Fibroblast of mammary gland (primary cell): ENCODE results near the gene TMEM184A.
"Not testable (repeated sequence)": the region's sequence is repeated elsewhere in the genome, so short reads cannot be mapped to it uniquely, and the experiment has no call there.

Experiments used
- DNase-seq: peaks from one replicate; pipeline ENCODE4 v3.0.0-alpha.2; 2010; ENCODE audit warnings: low read depth
- H3K4me3 ChIP-seq: 2 replicates; pipeline ENCODE4 v1.5.1; 2011; ENCODE audit warnings: low read depth, mild to moderate bottlenecking, low read length, moderate library complexity; ENCODE audit not compliant: control insufficient read depth
- TF ChIP-seq, protein P1 (sequence below): conservative IDR thresholded peaks from 2 replicates; pipeline ENCODE4 v1.5.1; 2011; ENCODE audit warnings: low read depth, low read length, inconsistent platforms; ENCODE audit not compliant: control insufficient read depth, insufficient read depth

The TMEM184A gene

DNA sequence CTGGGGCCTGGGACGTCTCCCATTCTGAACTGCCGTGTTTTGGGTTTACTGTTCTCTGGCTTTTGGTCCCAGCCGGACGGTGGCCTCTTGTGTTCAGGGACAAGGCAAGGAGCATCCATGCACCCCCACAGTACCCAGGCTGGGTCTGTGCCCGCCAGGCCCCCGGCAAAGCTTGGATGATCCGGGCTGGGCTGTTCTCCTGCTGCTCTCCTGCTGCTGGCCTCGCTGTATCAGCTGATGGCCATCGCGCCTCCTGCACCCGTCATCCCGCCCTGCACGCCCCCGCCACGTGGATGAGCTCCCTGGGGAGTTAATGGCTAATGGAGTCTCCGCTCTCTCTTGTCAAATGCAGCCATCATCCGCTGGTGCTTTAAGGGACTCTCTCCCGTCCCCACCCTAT lies 28.7 kb upstream of the TMEM184A start:
- DNase-seq: no peak
- TF ChIP-seq, protein P1, sequence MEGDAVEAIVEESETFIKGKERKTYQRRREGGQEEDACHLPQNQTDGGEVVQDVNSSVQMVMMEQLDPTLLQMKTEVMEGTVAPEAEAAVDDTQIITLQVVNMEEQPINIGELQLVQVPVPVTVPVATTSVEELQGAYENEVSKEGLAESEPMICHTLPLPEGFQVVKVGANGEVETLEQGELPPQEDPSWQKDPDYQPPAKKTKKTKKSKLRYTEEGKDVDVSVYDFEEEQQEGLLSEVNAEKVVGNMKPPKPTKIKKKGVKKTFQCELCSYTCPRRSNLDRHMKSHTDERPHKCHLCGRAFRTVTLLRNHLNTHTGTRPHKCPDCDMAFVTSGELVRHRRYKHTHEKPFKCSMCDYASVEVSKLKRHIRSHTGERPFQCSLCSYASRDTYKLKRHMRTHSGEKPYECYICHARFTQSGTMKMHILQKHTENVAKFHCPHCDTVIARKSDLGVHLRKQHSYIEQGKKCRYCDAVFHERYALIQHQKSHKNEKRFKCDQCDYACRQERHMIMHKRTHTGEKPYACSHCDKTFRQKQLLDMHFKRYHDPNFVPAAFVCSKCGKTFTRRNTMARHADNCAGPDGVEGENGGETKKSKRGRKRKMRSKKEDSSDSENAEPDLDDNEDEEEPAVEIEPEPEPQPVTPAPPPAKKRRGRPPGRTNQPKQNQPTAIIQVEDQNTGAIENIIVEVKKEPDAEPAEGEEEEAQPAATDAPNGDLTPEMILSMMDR: no peak
- H3K4me3 ChIP-seq: no peak overlapping the region

DNA sequence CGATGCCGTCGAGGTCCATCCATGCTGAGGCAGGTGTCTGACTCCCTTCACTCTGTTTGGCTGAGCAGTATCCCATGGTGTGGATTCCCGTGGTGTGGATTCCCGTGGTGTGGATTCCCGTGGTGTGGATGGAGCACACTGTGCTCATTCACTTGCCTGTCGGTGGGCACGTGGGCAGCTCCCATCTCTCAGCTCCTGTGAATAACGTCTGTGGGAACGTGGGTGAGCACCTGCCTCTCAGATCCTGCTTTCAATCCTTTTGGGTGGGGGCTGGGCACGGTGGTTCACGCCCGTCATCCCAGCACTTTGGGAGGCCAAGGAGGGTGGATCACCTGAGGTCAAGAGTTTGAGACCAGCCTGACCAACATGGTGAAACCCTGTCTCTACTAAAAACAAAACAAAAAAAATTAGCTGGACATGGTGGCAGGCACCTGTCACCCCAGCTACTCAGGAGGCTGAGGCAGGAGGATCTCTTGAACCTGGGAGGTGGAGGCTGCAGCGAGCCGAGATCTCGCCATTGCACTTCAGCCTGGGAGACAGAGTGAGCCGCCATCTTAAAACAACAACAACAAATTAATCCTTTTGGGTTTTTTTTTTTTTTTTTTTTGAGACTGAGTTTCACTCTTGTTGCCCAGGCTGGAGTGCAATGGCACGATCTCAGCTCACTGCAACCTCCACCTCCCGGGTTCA lies 27.4 kb upstream of the TMEM184A start:
- not testable (repeated sequence) for H3K4me3 ChIP-seq, DNase-seq

DNA sequence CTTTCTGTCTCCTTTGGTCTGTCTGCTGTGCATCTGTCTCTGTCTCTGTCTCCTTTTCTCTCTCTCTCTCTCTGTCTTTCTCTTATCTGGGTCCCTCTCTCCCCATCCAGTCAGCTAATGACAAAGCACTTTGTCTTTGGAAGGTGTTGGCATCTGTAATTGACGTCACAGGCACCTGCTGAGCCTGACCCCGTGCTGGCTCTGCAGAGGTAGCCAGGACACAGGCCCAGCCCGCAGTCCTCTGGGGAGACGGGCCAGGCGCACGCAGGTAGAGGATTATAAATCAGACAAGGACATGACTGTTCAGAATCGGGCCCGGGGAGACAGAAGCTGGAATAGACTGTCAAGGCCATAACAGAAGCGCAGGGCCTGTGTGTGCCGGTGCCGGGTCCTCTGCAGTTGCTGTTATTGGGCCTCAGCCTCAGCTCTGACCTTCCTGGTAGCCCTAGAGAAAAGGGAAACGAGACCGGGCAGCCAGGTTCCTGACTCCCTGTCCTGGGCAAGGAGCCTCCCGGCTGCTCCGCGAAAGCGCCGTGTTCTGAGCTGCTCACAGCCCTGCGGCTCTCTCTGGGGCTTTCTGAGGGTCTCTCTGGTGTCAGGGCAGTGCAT lies 24.5 kb upstream of the TMEM184A start:
- DNase-seq: no peak
- TF ChIP-seq, protein P1: no peak
- H3K4me3 ChIP-seq: no peak overlapping the region

DNA sequence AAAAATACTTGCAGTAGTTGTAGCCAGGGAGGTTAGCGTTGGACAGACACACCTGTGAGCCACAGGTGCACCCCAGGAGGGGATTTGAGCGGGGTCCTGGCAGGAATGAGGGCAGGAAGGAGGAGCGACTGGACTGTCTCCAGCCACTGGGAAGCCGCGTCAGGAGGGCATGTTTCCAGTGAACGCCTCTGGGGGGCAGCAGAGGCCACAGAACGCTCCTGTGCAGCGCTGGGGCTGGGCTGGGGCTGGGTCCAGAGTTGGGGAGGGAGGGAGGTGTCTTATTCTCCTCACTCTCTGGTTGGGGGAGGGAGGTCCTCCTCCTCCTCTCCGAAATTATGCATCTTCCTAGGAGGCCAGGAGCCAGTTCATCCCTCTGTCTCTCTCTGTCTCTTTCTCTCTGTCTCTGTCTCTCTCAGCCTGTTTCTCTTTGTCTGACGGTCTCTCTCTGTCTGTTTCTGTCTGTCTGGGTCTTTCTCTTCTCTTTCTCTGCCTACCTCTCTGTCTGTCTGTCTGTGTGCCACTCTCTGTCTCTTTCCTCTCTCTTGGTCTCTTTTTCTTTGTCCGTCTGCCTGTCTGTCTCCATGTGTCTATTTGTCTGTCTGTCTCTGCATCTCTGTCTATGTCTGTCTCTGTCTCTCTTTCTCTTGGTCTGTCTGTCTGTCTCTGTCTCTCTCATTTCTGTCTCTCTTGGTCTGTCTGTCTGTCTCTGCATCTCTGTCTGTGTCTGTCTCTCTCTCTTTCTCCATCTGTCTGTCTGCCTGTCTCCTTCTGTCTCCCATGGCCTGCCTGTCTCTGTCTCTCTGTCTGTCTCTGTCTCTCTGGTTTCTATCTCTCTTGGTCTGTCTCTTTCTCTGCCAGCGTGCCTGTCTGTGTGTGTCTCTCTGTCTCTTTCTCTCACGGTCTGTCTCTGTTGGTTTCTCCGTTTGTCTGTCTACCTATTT lies 23.7 kb upstream of the TMEM184A start:
- TF ChIP-seq, protein P1: peak; percentile 78
- DNase-seq: peak; percentile 54
- no peak overlapping the region for H3K4me3 ChIP-seq

DNA sequence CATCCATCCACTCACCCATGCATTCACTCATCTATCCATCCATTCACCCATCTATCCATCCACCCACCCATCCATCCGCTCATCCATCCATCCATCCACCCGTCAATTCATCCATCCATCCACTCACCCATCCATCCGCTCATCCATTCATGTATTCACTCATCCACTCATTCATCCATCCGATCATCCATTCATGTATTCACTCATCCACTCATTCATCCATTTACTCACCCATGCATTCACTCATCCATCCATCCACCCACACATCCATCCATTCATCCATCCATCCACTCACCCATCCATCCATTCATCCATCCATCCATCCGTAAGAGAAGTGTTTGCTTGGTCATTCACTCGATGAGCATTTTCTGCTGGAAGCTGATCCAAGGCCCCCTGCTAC lies 22.5 kb upstream of the TMEM184A start:
- no peak overlapping the region for H3K4me3 ChIP-seq
- no peak for DNase-seq
- TF ChIP-seq, protein P1: no peak

DNA sequence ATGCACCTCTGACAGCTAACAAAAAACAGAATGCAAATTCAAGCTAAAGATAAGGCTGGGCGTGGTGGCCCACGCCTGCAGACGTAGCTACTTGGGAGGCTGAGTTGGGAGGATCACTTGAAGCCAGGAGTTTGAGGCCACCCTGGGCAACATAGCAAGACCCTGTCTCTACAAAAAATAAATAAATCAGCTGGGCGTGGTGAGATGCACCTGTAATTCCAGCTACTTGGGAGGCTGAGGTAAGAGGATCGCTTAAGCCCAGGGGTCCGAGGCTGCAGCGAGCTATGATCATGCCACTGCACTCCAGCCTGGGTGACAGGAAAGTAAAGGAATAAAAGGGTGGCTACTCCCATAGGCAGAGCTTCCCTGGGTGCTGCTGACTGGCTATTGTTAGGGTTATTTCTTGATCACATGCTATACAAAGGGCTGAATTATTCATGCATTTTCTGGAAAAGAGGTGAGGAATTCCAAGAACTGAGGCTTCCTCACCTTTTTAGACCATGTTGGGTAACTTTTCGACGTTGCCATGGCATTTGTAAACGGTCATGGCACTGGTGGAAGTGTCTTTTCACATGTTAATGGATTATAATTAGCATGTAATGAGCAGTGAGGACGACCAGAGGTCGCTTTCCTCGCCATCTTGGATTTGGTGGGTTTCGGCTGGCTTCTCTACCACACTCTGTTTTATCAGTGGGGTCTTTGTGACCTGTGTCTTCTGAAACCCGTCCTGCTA lies 20.7 kb upstream of the TMEM184A start:
- no peak for DNase-seq
- H3K4me3 ChIP-seq: no peak overlapping the region
- TF ChIP-seq, protein P1: no peak
